Testis (tissue), 3 donors: ENCODE results near the gene PHACTR3. TPM values are rescaled to one million over a fixed set of nuclear protein-coding genes. Genes with fewer than 3 reads are reported as not detected.

Experiments used
- DNase-seq: peaks from one replicate; pipeline ENCODE4 v3.0.0-alpha.2; 2019
- H3K27ac ChIP-seq, 2 donors: fragments of 200-600 bp; sonication (generic); one replicate each; pipeline ENCODE4 v1.5.1; 2019
- H3K27me3 ChIP-seq: fragments of 200-600 bp; sonication (generic); one replicate; pipeline ENCODE4 v1.5.1; 2019
- H3K36me3 ChIP-seq: fragments of 200-600 bp; sonication (generic); one replicate; pipeline ENCODE4 v1.5.1; 2017; ENCODE audit warnings: low read depth; ENCODE audit errors: missing control alignments
- H3K4me1 ChIP-seq: fragments of 200-600 bp; sonication (generic); one replicate; pipeline ENCODE4 v1.5.1; 2019
- H3K4me3 ChIP-seq, 2 donors: fragments of 200-600 bp; sonication (generic); one replicate each; pipeline ENCODE4 v1.5.1; 2017 to 2019
- H3K9me3 ChIP-seq: fragments of 200-600 bp; sonication (generic); one replicate; pipeline ENCODE4 v1.5.1; 2017
- CTCF ChIP-seq, 3 experiments: fragments of 450-650 bp in 2 of 3; fragments of 200-600 bp in 1 of 3; sonication (generic) in 1 of 3; IDR thresholded peaks; one replicate each; pipeline ENCODE4 v1.5.1; 2016 to 2019; ENCODE audit warnings: antibody characterized with exemption in 3 of 3, mild to moderate bottlenecking in 2 of 3, moderate library complexity in 1 of 3
- POLR2A ChIP-seq: fragments of 450-650 bp; IDR thresholded peaks from one replicate; pipeline ENCODE4 v1.6.1; 2017; ENCODE audit warnings: antibody characterized with exemption, mild to moderate bottlenecking, moderate library complexity
- WGBS, 2 donors: methylation state at CpG; one replicate each; pipeline ENCODE4 v1.1.5; 2018; 5-methylcytosine and 5-hydroxymethylcytosine counted together
- intact Hi-C: fragments of 100-400 bp; cut with DNase I; formaldehyde crosslinking; loops from one replicate; pipeline ENCODE4 v1.15.1; 2023; ENCODE audit warnings: low total_unique reads
- polyA plus RNA-seq: library from polyadenylated mRNA; stranded (reverse); fragments of 350-450 nt; fragmentation: Illumina TruSeq; extraction: RNeasy Lipid Tissue Mini Kit (QIAGEN cat#74804); gene quantifications from one replicate; pipeline ENCODE4 v1.2.3, GENCODE V29; 2014; ENCODE audit warnings: low read depth, low replicate concordance; ENCODE audit not compliant: insufficient read depth
- total RNA-seq, 2 donors: library from RNA; depleted of rRNA; stranded (reverse); fragments of >200 nt; gene quantifications; one replicate each; pipeline ENCODE4 v1.2.3, GENCODE V29; 2016

Gene PHACTR3
- total and polyA plus RNA-seq, 3 donors from 2014 or later, result 0.94 to 1.2 (median 1.1) TPM

GRCh38 chr20:59668926-59669850 lies 64.8 kb downstream of the PHACTR3 start:
- Histone ChIP-seq H3K4me3 (no peak overlapping the region), H3K27me3 (no peaks in the 10 kb centered on the region), H3K9me3 (no peaks in the 10 kb centered on the region), H3K27ac (no peak overlapping the region), H3K36me3 (no peaks in the 10 kb centered on the region), H3K4me1 (no peaks in the 10 kb centered on the region)
- no peak for DNase-seq
- intact Hi-C loops, result no loop called here
- TF ChIP-seq POLR2A (no peak), CTCF (IDR thresholded peaks at IDR 0.05) (no peak)
- 82 to 87% methylated on average over 11 of the region's 11 CpGs for WGBS, 2 donors

- Histone ChIP-seq H3K27ac (no peak overlapping the region), H3K27me3 (no peaks in the 10 kb centered on the region), H3K4me1 (no peaks in the 10 kb centered on the region), H3K4me3 (no peak overlapping the region), H3K9me3 (no peaks in the 10 kb centered on the region), H3K36me3 (no peaks in the 10 kb centered on the region)
- intact Hi-C loops, result no loop called here
- no peak for DNase-seq
- 83 to 88% methylated on average over 9 of the region's 9 CpGs for WGBS, 2 donors
- TF ChIP-seq POLR2A, result no peak
- no peak for TF ChIP-seq CTCF (IDR thresholded peaks at IDR 0.05)
Observed at GRCh38 chr20:59670786-59671492, 66.6 kb downstream of the PHACTR3 start.

GRCh38 chr20:59671661-59672471 lies 67.5 kb downstream of the PHACTR3 start:
- WGBS, 2 donors, result 91% methylated on average over 15 to 16 of the region's 16 CpGs
- intact Hi-C loops, result no loop called here
- no peaks in the 10 kb centered on the region for H3K9me3 ChIP-seq
- H3K4me1 ChIP-seq, result no peaks in the 10 kb centered on the region
- TF ChIP-seq POLR2A, result no peak
- TF ChIP-seq CTCF (IDR thresholded peaks at IDR 0.05), result no peak
- no peaks in the 10 kb centered on the region for H3K27me3 ChIP-seq
- no peak overlapping the region for H3K4me3 ChIP-seq
- DNase-seq, result no peak
- H3K27ac ChIP-seq, result no peak overlapping the region
- no peaks in the 10 kb centered on the region for H3K36me3 ChIP-seq

- Histone ChIP-seq H3K4me1 (no peaks in the 10 kb centered on the region), H3K36me3 (no peaks in the 10 kb centered on the region), H3K9me3 (no peaks in the 10 kb centered on the region), H3K27me3 (no peaks in the 10 kb centered on the region), H3K4me3 (no peak overlapping the region), H3K27ac (no peak overlapping the region)
- no peak for DNase-seq
- TF ChIP-seq POLR2A, result no peak
- TF ChIP-seq CTCF (IDR thresholded peaks at IDR 0.05), result no peak
- WGBS, 2 donors, result 90 to 91% methylated on average over 9 of the region's 9 CpGs
- intact Hi-C loops, result no loop called here
Observed at GRCh38 chr20:59672576-59672975, 68.2 kb downstream of the PHACTR3 start.
